IPS-20b (cell line): ENCODE measurements around the gene GRK5.

ENCODE experiments used
- H3K27ac ChIP-seq: one replicate; pipeline ENCODE4 v1.5.1; 2013; ENCODE audit warnings: low read length
- H3K27me3 ChIP-seq: 2 replicates; pipeline ENCODE4 v1.6.1; 2013; ENCODE audit warnings: mild to moderate bottlenecking, low read length, inconsistent platforms; ENCODE audit not compliant: insufficient read depth
- H3K36me3 ChIP-seq: 2 replicates; pipeline ENCODE4 v1.6.1; 2013; ENCODE audit warnings: low read depth, mild to moderate bottlenecking, inconsistent platforms, low read length, moderate library complexity; ENCODE audit not compliant: insufficient read depth
- H3K4me1 ChIP-seq: 2 replicates; pipeline ENCODE4 v1.6.1; 2013; ENCODE audit warnings: mild to moderate bottlenecking, control low read depth, inconsistent platforms, low read length, moderate library complexity; ENCODE audit not compliant: insufficient read depth
- H3K4me3 ChIP-seq: 2 replicates; pipeline ENCODE4 v1.5.1; 2013; ENCODE audit warnings: mild to moderate bottlenecking, low read length, inconsistent platforms
- H3K9ac ChIP-seq: 2 replicates; pipeline ENCODE4 v1.6.1; 2013; ENCODE audit warnings: low read depth, mild to moderate bottlenecking, inconsistent platforms, low read length, moderate library complexity
- H3K9me3 ChIP-seq: 2 replicates; pipeline ENCODE4 v1.6.1; 2013; ENCODE audit warnings: mild to moderate bottlenecking, low read depth, low read length, inconsistent platforms; ENCODE audit not compliant: insufficient read depth

GRK5 gene

DNA sequence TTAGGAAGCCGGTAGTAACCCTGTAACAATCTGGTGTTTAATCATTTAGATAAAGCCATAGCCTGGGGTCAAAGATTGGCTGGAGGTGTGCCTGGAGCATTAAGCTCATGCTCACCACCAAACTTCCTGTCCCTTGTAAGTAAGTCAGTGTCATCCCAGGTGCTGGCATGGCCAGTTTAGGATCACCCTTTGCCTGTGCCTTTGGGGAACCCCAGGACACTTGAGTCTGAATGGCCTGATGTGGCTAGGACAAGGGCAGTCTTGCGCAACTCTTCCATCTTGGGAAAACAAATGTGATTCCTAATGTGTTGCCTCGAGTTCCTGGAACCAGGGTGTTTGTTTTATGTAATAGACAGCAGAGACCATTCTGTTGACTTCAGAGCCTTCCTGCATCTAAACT, 154.8 kb downstream of the GRK5 start:
- no peak overlapping the region for H3K9ac ChIP-seq
- no peak overlapping the region for H3K27ac ChIP-seq
- H3K27me3 ChIP-seq, result no peaks in the 10 kb centered on the region

DNA sequence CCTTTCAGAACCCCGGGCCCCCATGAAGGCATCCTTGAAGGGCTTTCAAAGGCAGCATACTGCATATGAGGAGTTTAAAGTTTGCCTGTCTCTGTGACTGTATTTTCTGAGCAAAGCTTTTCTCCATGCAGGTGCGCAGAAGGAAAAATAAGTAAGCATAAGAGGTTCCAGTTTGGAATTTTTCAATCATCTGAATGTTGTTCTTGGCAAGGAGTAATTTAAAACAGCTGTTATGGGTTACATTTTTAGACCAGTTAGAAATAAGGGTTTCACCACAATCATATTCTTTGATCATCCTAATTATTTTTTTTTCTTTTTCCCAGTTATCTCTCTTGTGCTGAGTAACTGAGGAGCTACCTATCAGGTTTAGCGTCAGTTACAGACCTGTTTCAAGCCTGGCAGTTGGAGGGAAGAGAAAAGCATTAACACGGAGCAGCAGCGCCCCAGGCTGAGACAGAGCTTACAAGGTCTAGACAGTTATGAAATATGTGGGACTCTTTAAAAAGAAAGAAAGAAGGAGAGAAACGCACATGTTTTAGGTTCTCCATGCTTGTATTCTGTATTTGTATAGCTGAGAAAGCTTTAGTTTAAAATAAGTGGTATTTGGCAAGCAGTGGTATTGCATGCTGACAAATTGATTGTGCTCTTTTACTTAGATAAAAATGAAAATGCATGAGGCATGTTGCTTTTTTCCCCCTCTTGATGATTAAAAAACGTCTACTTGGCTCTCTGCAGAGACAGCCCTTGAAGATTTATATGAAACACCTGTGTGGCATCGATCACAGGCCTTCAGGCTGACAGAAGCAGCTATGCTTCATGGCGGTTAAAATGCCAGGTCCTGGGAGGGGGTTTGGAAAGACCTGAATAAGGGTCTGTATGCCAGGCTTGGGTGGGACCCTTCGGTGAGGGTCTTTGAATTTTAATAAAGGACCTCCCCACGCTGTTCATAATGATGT, 157.6 kb downstream of the GRK5 start:
- Histone ChIP-seq H3K36me3 (no peaks in the 10 kb centered on the region), H3K4me1 (no peaks in the 10 kb centered on the region), H3K4me3 (no peak overlapping the region), H3K27ac (no peak overlapping the region), H3K27me3 (no peaks in the 10 kb centered on the region), H3K9me3 (no peaks in the 10 kb centered on the region), H3K9ac (no peak overlapping the region)

More for the DNA sequence above, 154.8 kb downstream of the GRK5 start:
- no peaks in the 10 kb centered on the region for H3K36me3 ChIP-seq
- H3K4me3 ChIP-seq, result no peak overlapping the region
- H3K4me1 ChIP-seq, result no peaks in the 10 kb centered on the region
- peaks cover 2% of the 10 kb centered on the region for H3K9me3 ChIP-seq

DNA sequence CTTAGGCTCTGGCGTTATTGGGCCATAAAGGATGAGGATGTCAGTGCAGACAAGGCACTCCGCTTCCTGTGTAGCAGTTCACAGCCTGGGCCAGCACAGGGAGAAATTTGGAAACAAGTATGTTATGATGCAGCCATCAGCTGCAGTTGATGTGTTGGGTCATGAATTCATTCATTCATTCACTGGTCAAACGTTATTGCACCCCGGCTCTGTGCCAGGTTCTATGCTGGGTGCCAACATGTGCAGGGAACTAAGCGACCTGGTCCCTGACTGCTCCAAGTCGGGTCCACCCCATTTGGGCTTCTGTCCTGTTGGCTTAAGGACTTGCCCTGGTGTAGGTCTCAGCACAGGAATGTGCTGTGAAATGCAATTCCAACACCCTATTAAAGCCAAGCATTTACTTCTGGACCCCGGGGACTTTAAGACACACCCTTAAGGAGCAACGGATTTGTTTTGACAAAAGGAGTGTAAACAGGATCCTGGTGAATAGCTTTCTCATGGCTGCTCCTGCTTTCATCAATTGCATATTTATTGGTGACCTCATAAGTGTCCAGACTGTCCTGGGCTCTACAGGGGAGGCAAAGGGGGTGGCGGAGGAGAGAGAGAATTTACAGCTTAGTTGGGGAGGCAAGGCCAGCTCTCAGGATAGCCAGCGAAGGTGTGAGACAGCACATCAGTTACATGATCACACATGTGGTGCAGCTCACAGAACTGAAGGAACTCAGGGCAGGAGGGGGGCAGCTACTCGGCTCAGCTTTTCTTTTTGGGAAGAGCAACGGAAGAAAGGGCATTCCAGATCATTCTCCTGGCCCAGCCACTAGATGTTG, 158.6 kb downstream of the GRK5 start:
- H3K9ac ChIP-seq, result no peak overlapping the region
- no peak overlapping the region for H3K4me3 ChIP-seq
- H3K27ac ChIP-seq, result no peak overlapping the region
- H3K4me1 ChIP-seq, result no peaks in the 10 kb centered on the region
- no peaks in the 10 kb centered on the region for H3K36me3 ChIP-seq
- no peaks in the 10 kb centered on the region for H3K9me3 ChIP-seq
- no peaks in the 10 kb centered on the region for H3K27me3 ChIP-seq

DNA sequence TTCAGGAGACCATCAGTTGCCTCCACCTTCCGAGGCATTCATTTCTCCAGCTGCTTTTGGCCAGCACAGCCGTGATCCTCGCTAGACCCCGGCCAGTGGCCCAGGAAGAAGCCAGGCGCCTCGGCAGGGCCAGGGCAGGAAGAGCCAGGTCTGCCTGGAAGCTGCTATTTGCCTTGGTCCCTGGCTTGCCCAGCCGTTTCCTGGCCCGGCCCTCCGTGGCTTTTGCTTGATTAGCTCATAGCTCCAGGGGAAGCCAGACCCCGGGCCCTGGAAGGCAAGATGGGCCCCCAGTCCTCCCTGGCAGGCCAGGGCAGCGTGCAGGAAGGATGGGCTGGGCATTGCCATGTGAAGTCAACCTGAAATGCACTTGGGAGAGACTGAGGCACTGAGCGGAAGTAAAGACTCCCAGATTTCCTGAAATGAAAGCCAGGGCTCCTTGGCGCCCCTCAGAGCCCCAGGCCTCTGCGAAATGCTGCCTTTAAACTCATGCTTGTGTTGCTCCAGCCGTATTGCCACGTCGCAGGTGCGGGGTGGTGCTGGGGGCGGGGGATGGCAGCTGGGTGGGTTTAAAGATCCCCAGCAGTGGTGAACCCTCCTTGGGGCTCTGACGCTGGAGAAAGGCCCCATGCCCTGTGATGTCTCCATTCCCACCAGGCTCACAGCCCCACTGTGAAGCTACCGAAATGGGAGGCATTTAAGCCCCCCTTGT, 160.6 kb downstream of the GRK5 start:
- Histone ChIP-seq H3K27ac (no peak overlapping the region), H3K4me3 (no peak overlapping the region), H3K36me3 (no peaks in the 10 kb centered on the region), H3K9ac (no peak overlapping the region), H3K27me3 (no peaks in the 10 kb centered on the region), H3K4me1 (no peaks in the 10 kb centered on the region), H3K9me3 (no peaks in the 10 kb centered on the region)

DNA sequence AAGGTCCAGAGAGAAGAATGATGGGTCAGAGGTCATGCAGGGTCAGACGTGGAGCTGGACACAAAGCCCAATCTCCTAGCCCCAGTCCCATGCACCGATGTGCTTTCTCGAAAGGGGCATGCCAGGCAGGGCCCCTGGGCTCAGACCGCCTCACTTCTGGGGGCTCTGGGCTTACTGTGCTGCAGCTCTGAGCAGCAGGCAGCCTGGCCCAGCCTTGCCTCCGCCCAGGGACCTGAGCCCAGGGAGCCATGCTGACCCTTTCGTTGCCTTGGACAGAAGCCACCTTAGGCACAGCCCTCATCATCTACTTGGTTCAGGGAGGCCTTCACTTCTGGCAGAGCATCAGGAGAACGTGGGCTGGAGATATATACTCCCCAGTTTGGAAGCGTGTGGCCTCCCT, 161.2 kb downstream of the GRK5 start:
- Histone ChIP-seq H3K9me3 (no peaks in the 10 kb centered on the region), H3K36me3 (no peaks in the 10 kb centered on the region), H3K9ac (no peak overlapping the region), H3K27me3 (no peaks in the 10 kb centered on the region), H3K4me1 (no peaks in the 10 kb centered on the region), H3K4me3 (no peak overlapping the region), H3K27ac (no peak overlapping the region)

DNA sequence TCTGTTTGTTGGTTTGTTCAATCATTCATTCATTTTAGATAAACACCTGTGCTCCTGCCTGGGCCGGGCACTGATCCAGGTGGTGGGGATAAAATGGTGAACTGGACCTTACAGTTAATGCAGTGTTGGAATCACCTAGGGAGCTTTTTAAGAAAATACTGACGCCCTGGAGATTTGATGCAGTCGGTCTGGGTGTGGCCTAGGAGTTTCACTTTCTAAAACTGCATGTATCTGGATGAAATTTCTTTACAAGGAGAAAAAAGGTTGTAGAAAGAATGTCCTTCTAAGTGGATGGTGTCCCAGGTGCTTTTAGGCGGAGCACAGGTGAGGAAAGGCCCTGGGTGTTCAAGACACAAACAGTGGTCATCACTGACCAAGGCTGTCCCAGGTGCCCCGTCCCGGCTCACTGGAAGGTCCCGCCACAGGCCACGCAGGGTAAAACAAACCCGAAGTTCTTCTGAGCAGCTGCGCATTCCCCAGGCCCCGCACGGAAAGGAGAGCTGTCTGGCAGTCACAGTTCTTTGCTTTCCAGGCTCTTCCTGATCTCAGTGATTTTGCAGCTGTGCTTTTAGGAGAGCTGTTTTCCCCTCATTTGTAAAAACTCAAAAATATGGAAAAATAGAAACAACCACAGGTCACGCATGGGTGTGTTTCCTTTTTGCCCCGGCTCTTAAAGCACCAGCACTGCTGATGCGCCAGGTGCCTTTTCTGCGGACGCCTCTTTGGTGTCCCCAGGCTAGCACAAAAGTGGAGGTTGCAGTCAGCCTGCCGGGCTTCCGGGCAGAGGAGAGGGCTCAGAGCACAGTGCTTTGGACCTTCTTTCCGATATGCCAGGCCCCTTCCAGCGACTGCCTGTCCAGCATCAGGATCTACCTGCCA, 161.9 kb downstream of the GRK5 start:
- no peak overlapping the region for H3K9ac ChIP-seq
- H3K27me3 ChIP-seq, result no peaks in the 10 kb centered on the region
- H3K9me3 ChIP-seq, result no peaks in the 10 kb centered on the region
- H3K36me3 ChIP-seq, result no peaks in the 10 kb centered on the region
- no peak overlapping the region for H3K4me3 ChIP-seq
- no peaks in the 10 kb centered on the region for H3K4me1 ChIP-seq
- no peak overlapping the region for H3K27ac ChIP-seq

DNA sequence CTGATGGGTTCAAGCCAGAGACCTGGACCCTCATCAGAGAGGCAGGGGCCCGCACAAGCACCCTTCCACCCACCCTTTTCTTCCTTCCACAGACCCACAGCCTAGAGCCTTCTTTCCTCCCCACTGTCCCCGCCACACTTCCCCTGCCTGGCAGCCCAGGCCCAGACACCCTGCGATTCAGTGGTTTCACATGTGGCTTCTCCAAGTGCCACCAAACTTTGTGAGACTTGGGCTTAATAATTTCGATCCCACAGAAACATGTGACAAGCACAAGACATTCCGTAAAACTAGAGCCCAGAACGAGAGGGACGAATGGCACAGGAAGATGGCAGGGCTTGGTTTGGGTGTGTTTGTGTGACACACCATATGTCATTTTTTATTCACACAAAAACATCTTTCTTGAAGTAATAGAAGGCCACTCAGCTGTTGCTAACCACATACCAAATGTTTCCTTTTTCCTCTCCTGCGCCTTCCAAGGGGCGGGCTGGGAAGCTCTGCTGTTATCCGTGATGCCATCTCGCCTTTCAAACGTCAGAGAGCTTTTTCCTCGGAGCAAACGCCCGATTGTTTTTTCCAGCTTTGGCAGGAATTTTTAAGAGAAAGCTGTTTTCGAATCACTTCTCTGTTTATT, 162.9 kb downstream of the GRK5 start:
- no peak overlapping the region for H3K27ac ChIP-seq
- no peaks in the 10 kb centered on the region for H3K36me3 ChIP-seq
- no peaks in the 10 kb centered on the region for H3K4me1 ChIP-seq
- H3K27me3 ChIP-seq, result no peaks in the 10 kb centered on the region
- no peak overlapping the region for H3K4me3 ChIP-seq
- H3K9ac ChIP-seq, result no peak overlapping the region
- no peaks in the 10 kb centered on the region for H3K9me3 ChIP-seq

DNA sequence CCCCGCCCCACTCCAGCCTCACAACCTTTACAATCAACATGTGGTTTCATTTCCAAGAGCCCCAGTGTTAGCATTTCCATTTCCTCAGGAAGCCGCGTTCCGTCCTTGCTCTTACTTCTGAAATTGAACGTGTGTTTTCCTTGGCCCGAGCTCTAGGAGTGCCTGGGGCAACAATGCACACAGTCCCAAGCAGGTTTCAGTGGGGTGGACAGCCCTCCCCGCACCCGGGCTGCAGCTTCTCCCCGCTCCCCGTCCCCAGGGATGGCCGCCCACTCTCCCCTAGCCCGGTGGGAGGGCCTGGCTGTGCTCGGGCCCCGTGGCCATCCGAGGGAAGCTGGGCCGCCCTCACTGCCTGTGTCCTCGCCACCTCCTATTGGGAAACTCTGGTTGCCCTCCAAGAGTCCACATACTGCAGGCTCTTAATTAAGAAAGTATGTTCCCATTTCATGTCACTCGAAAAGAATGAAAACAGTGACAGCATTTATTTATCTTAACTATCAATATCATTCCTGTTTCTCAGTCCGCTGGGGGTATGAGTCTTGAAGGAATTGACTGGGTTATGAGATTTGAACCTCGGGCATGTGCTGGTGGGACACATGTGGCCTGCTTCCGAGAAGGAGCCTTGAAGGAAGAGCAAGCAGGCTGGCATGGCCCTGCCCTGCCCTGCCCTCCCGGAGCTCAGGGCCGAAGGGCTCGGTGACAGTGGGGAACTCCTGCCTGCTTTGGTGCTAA, 163.8 kb downstream of the GRK5 start:
- Histone ChIP-seq H3K27ac (no peak overlapping the region), H3K4me3 (no peak overlapping the region), H3K36me3 (no peaks in the 10 kb centered on the region), H3K4me1 (no peaks in the 10 kb centered on the region), H3K27me3 (no peaks in the 10 kb centered on the region), H3K9ac (no peak overlapping the region), H3K9me3 (no peaks in the 10 kb centered on the region)

DNA sequence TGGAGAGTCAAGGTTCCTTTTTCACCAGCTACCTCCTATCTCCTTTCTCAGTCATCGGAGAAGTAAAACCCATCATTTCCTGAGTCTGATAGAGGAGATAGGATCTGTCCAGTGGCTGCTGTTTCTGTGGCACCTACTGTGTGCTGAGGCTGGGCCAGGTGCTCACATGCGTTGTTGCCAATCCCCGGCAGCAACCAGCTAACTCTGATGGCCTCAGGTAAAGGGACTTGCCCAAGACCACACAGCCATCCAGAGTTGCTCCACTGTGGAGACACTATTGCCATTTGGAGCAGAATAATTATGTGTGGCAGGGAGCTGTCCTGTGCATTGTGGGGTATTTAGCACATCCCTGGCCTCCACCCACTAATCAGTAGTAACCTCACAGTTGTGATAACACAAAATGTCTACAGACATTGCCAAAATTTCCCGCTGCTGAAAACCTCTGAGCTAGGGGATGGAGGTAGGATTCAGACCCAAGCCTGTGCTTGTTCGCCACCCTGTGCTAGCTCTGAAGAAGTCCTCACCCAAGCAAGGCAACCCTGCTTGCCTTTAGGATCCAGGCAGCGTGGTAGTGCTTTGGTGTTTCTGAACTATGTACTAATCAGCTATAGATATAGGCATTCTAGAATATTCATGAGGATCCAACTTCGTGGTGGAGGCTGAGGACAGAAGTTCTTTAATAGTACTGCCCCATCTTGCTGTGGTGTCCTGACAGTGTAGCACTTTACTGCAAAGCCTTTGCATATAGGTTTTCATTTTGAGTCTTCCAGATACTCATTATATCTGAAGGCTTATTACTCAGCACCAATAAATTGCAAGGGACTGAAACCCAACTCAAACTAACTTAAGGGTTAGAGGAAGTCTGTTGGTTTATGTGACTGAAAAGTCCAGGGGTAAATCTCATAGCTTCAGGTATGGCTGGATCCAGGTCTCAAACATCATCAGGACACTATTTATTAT, 164.6 kb downstream of the GRK5 start:
- no peaks in the 10 kb centered on the region for H3K27me3 ChIP-seq
- H3K36me3 ChIP-seq, result no peaks in the 10 kb centered on the region
- H3K9ac ChIP-seq, result no peak overlapping the region
- no peak overlapping the region for H3K4me3 ChIP-seq
- no peak overlapping the region for H3K27ac ChIP-seq
- H3K4me1 ChIP-seq, result no peaks in the 10 kb centered on the region
- H3K9me3 ChIP-seq, result no peaks in the 10 kb centered on the region
